T-helper 2 cell treated with Interferon-gamma antibody and Interleukin-4, amounts not matched to agents 100 ng/mL and 5 ng/mL, for 36 hours (primary cell): ENCODE measurements around the gene IRX1. TPM values are rescaled to one million over a fixed set of nuclear protein-coding genes. Genes with fewer than 3 reads are reported as not detected.

Experiments
- intact Hi-C: fragments of 100-400 bp; cut with micrococcal nuclease; formaldehyde crosslinking; loops from one replicate; pipeline ENCODE4 v1.15.1; 2023
- total RNA-seq: library from RNA; stranded (reverse); gene quantifications from 2 replicates; pipeline ENCODE4 v1.2.3, GENCODE V29; 2022

The IRX1 gene
- not detected in 2 replicates for total RNA-seq

GRCh38 chr5:3595006-3595961 is at the start of gene IRX1:
IRX1 (plus strand) TSS chr5:3595832; CDS start chr5:3596106, 274 bp downstream.
- intact Hi-C loops: loop anchor here (5.0 kb wide), 1 partner anchor 853 kb away; no protein-coding TSS in a partner anchor

- intact Hi-C loops: no loop called here
Observed at GRCh38 chr5:3546028-3546427, 49.6 kb upstream of the IRX1 start.

GRCh38 chr5:3564116-3564515 is 31.5 kb upstream of the IRX1 start:
- intact Hi-C loops: no loop called here

- intact Hi-C loops: no loop called here
Observed at GRCh38 chr5:3564827-3565518, 30.7 kb upstream of the IRX1 start.

GRCh38 chr5:3584724-3585531 is 10.7 kb upstream of the IRX1 start:
- intact Hi-C loops: no loop called here

GRCh38 chr5:3590161-3590966 is 5.3 kb upstream of the IRX1 start:
- intact Hi-C loops: no loop called here

- intact Hi-C loops: no loop called here
Observed at GRCh38 chr5:3590967-3591900, 4.4 kb upstream of the IRX1 start.

- intact Hi-C loops: no loop called here
Observed at GRCh38 chr5:3592298-3592697, 3.3 kb upstream of the IRX1 start.

- intact Hi-C loops: no loop called here
Observed at GRCh38 chr5:3593771-3594509, 1.7 kb upstream of the IRX1 start.

GRCh38 chr5:3594510-3595005 is 1.1 kb upstream of the IRX1 start:
- intact Hi-C loops: loop anchor here (5.0 kb wide), 1 partner anchor 852 kb away; no protein-coding TSS in a partner anchor

- intact Hi-C loops: loop anchor here (5.0 kb wide), 1 partner anchor 854 kb away; no protein-coding TSS in a partner anchor
Observed at GRCh38 chr5:3596261-3596825, 711 bp downstream of the IRX1 start.

GRCh38 chr5:3596857-3597166 is 1.2 kb downstream of the IRX1 start:
- intact Hi-C loops: loop anchor here (5.0 kb wide), 1 partner anchor 855 kb away; no protein-coding TSS in a partner anchor

GRCh38 chr5:3597167-3598007 is 1.8 kb downstream of the IRX1 start:
- intact Hi-C loops: loop anchor here (5.0 kb wide), 1 partner anchor 855 kb away; no protein-coding TSS in a partner anchor

- intact Hi-C loops: loop anchor here (5.0 kb wide), 1 partner anchor 856 kb away; no protein-coding TSS in a partner anchor
Observed at GRCh38 chr5:3598207-3598606, 2.6 kb downstream of the IRX1 start.

GRCh38 chr5:3598769-3599211 is 3.2 kb downstream of the IRX1 start:
- intact Hi-C loops: loop anchor here (5.0 kb wide), 1 partner anchor 856 kb away; no protein-coding TSS in a partner anchor

GRCh38 chr5:3599226-3600105 is 3.8 kb downstream of the IRX1 start:
- intact Hi-C loops: loop anchor here (5.0 to 10.0 kb wide), 3 partner anchors 847 to 1715 kb away; partner anchors contain the start of genes IRX2 and IRX4
